Endothelial cell (in vitro differentiated cells): ENCODE measurements around the gene PTPN21. TPM values are rescaled to one million over a fixed set of nuclear protein-coding genes. Genes with fewer than 3 reads are reported as not detected.

Source experiments
- DNase-seq: peaks from one replicate; pipeline ENCODE4 v3.0.0; 2021; ENCODE audit warnings: low spot score
- H3K27ac Mint-ChIP-seq: one replicate; pipeline ENCODE4 v1.8.0; 2021; ENCODE audit warnings: mixed read lengths, inconsistent platforms; ENCODE audit not compliant: unreplicated experiment
- H3K27me3 Mint-ChIP-seq: one replicate; pipeline ENCODE4 v1.8.0; 2021; ENCODE audit warnings: mild to moderate bottlenecking, moderate library complexity, mixed read lengths, inconsistent platforms; ENCODE audit not compliant: unreplicated experiment
- H3K36me3 Mint-ChIP-seq: one replicate; pipeline ENCODE4 v1.8.0; 2021; ENCODE audit warnings: mild to moderate bottlenecking, low read depth, mixed read lengths, inconsistent platforms; ENCODE audit not compliant: unreplicated experiment
- H3K4me1 Mint-ChIP-seq: one replicate; pipeline ENCODE4 v1.8.0; 2021; ENCODE audit warnings: mild to moderate bottlenecking, mixed read lengths, inconsistent platforms; ENCODE audit not compliant: unreplicated experiment
- H3K4me3 Mint-ChIP-seq: one replicate; pipeline ENCODE4 v1.8.0; 2021; ENCODE audit warnings: mild to moderate bottlenecking, mixed read lengths, inconsistent platforms; ENCODE audit not compliant: unreplicated experiment
- H3K9me3 Mint-ChIP-seq: one replicate; pipeline ENCODE4 v1.8.0; 2021; ENCODE audit warnings: mixed read lengths, inconsistent platforms; ENCODE audit not compliant: unreplicated experiment
- total RNA-seq: library from RNA; stranded (reverse); fragmentation: NEBNext Ultra II Directional; extraction: Animal tissue kit (Norgen Biotek cat#: 25700); gene quantifications from one replicate; pipeline ENCODE4 v1.2.1, GENCODE V29; 2021; ENCODE audit not compliant: unreplicated experiment
- TF ChIP-seq, protein P1 (sequence below): fragments of 200-600 bp; sonication (generic); IDR thresholded peaks from one replicate; pipeline ENCODE4 v1.5.0; 2021; ENCODE audit warnings: antibody characterized with exemption; ENCODE audit not compliant: unreplicated experiment

Gene PTPN21
- total RNA-seq, 1 donor from 2014 or later, result 22.1 TPM

DNA sequence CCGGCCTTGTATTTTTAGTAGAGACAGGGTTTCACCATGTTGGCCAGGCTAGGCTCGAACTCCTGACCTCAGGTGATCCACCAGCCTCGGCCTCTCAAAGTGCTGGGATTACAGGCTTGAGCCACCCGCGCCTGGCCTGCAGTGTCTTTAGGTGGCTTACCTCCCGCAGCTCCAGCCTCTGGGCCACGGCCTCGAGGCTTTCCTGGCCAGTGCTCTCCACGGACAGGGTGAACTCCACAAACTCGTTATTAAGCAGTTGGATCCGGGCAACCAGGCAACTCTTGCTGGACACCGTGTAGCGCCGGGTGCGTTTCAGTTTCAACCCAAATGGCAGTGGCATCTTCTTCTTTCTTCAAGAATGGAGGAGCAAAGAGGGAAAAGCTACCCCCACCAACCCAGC lies 4.7 kb downstream of the PTPN21 start:
- H3K27ac Mint-ChIP-seq, result no peak overlapping the region
- H3K27me3 Mint-ChIP-seq, result peaks cover 5% of the 10 kb centered on the region
- no peak overlapping the region for H3K4me3 Mint-ChIP-seq
- H3K9me3 Mint-ChIP-seq, result no peaks in the 10 kb centered on the region
- no peak for DNase-seq
- TF ChIP-seq, protein P1, sequence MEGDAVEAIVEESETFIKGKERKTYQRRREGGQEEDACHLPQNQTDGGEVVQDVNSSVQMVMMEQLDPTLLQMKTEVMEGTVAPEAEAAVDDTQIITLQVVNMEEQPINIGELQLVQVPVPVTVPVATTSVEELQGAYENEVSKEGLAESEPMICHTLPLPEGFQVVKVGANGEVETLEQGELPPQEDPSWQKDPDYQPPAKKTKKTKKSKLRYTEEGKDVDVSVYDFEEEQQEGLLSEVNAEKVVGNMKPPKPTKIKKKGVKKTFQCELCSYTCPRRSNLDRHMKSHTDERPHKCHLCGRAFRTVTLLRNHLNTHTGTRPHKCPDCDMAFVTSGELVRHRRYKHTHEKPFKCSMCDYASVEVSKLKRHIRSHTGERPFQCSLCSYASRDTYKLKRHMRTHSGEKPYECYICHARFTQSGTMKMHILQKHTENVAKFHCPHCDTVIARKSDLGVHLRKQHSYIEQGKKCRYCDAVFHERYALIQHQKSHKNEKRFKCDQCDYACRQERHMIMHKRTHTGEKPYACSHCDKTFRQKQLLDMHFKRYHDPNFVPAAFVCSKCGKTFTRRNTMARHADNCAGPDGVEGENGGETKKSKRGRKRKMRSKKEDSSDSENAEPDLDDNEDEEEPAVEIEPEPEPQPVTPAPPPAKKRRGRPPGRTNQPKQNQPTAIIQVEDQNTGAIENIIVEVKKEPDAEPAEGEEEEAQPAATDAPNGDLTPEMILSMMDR, result no peak
- peaks cover 13% of the 10 kb centered on the region for H3K4me1 Mint-ChIP-seq
- peaks cover 23% of the 10 kb centered on the region for H3K36me3 Mint-ChIP-seq

DNA sequence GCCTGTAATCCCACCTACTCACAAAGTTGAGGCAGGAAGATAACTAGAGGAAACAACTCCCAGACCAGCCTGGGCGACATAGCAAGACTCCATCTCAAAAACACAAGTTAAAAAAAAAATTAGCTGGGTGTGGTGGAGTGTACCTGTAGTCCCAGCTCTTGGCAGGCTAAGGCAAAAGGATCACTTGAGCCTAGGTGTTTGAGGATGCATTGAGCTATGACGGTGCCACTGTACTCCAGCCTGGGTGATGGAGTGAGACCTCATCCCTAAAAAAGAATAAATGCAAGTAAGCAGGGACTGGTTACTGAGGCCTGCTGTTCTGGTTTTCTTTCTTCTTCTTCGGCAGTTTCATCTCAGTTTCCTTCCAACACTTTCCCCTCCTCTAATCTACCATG lies 7.4 kb downstream of the PTPN21 start:
- Mint-ChIP-seq H3K4me1 (no peaks in the 10 kb centered on the region), H3K36me3 (peaks cover 22% of the 10 kb centered on the region), H3K27ac (no peak overlapping the region), H3K9me3 (no peaks in the 10 kb centered on the region), H3K4me3 (no peak overlapping the region), H3K27me3 (no peaks in the 10 kb centered on the region)
- no peak for DNase-seq
- TF ChIP-seq, protein P1, result no peak

DNA sequence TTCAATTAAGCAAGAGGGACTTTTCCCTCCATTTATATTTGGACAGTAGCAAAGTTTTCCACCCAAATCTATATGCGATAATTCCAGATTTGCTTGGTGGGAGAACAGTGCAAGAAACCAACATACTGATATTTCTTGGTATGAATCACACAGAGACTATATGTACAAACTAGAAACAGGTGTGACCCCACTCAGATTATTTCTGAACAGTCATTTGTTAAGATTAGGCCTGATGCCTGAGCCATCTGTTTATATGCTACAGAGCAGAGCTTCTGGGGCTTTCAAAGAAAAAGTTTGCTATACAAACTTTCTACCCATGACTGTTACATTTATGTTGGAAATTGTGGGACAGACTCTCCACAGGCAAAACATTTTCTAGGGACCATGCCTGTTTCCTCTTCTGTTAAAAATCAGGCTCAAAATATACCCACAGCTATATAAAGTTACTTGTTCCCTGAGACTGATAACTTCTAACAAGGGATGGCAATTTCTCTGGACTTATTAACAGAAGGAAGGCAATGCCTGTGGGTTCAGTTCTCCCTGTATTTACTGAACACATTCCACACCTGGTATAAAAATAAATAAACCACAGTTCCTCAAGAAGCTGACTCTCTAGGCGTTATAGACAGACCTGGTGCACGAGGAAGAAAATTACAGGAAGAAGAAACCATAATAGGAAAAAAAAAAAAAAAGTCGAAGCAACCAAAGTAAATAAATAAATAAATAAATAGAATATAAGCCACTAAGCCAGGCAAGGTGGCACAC lies 8.0 kb downstream of the PTPN21 start:
- Mint-ChIP-seq H3K36me3 (peaks cover 22% of the 10 kb centered on the region), H3K4me3 (no peak overlapping the region), H3K9me3 (no peaks in the 10 kb centered on the region), H3K27me3 (no peaks in the 10 kb centered on the region), H3K27ac (no peak overlapping the region), H3K4me1 (no peaks in the 10 kb centered on the region)
- TF ChIP-seq, protein P1, result no peak
- no peak for DNase-seq

DNA sequence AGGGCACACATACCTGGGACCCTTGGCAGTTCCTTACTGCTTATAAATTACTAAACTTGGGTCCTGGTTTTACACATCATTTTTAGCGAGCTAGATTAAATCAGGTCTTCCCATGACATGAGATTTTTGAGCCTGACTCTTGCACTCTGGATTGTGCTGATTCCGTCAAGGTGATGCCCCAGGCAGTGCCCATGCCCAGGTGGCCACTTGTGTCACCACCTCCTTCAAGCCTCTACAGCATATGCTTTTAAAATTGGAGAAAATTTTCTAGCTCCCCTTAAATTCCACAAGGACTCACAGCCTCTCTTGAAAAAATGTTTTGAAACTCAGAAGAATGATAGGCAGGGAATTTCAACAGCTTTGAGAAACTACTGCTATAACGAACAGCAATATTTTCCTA lies 9.6 kb downstream of the PTPN21 start:
- TF ChIP-seq, protein P1, result no peak
- Mint-ChIP-seq H3K27ac (no peak overlapping the region), H3K9me3 (no peaks in the 10 kb centered on the region), H3K4me3 (no peak overlapping the region), H3K36me3 (peaks cover 22% of the 10 kb centered on the region), H3K27me3 (no peaks in the 10 kb centered on the region), H3K4me1 (no peaks in the 10 kb centered on the region)
- DNase-seq, result no peak
